ENCODE data around the gene FOXP1.
A peak's percentile ranks its signal among the peaks of the same experiment; 100 is the strongest.

FOXP1 gene

GRCh38 chr3:71397046-71397445 lies 186.5 kb downstream of the FOXP1 start:
- DNase-seq (ENCODE audit: low spot score) = peak; percentile 43

GRCh38 chr3:71395927-71396695 lies 187.4 kb downstream of the FOXP1 start:
- no peak for DNase-seq (ENCODE audit: low spot score)

- DNase-seq (ENCODE audit: low spot score) = no peak
Measured at GRCh38 chr3:71395470-71395869, 188.1 kb downstream of the FOXP1 start.

DNA sequence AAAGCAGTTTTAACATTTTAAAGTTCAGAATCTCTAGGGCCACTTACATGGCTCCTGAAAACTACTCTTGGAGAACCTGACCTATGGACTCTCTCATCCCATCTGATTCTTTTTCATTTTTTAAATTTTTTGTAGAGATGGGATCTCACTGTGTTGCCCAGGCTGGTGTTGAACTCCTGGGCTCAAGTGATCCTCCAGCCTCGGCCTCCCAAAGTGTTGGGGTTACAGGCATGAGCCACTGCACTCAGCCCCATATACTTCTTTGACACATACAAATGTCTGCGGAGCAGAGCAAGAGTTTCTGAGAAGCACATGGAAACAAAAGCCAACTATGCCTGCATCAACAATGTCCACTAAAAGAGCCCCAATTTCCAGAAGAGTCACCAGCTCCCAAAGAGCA lies 189.8 kb downstream of the FOXP1 start:
- no peak for DNase-seq (ENCODE audit: low spot score)

DNA sequence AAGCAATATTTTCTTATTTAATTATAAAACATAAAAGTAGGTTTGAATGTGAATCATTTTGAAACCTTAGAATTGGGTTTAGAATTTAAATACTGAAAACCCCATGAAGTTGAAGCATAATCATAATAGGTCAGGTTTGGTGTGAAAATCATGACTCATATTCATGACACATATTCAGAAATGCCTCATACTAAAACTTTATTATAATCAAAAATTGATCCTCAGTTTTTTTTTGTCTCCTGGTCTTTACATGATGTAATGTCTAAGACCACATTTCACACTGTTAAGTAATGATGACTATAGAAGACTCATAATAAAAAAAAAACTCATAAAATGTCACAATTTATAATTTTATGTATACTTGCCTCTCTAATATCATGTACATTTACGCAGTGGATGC lies 190.4 kb downstream of the FOXP1 start:
- DNase-seq (ENCODE audit: low spot score) = peak; percentile 42

GRCh38 chr3:71392251-71392650 lies 191.3 kb downstream of the FOXP1 start:
- no peak for DNase-seq (ENCODE audit: low spot score)

- no peak for DNase-seq (ENCODE audit: low spot score)
Measured at GRCh38 chr3:71391361-71391760, 192.2 kb downstream of the FOXP1 start.

GRCh38 chr3:71389911-71390573 lies 193.5 kb downstream of the FOXP1 start:
- no peak for DNase-seq (ENCODE audit: low spot score)

GRCh38 chr3:71389191-71389590 lies 194.3 kb downstream of the FOXP1 start:
- DNase-seq (ENCODE audit: low spot score) = no peak

- no peak for DNase-seq (ENCODE audit: low spot score)
Measured at GRCh38 chr3:71388535-71389120, 194.9 kb downstream of the FOXP1 start.

DNA sequence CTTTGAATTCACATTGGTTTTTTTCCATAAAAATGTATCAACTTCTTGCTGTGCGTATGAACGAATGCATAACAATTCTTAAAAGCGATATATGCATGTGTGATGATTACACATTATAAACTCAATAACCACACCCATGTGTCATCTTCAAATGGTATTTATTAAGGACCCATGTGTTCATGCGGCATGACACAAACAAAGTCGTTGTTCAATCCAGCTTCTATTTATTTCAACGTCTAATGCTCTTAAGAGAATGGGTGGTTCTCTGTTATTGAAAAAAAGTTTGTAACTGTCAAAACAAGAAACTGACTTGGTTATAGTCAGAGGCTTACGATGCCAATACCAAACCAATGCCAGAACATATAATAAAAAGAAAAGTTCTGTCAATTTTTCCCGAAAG lies 195.9 kb downstream of the FOXP1 start:
- DNase-seq (ENCODE audit: low spot score) = no peak

GRCh38 chr3:71384837-71385716 lies 198.5 kb downstream of the FOXP1 start:
- DNase-seq (ENCODE audit: low spot score) = no peak

GRCh38 chr3:71384388-71384787 lies 199.1 kb downstream of the FOXP1 start:
- DNase-seq (ENCODE audit: low spot score) = no peak

DNA sequence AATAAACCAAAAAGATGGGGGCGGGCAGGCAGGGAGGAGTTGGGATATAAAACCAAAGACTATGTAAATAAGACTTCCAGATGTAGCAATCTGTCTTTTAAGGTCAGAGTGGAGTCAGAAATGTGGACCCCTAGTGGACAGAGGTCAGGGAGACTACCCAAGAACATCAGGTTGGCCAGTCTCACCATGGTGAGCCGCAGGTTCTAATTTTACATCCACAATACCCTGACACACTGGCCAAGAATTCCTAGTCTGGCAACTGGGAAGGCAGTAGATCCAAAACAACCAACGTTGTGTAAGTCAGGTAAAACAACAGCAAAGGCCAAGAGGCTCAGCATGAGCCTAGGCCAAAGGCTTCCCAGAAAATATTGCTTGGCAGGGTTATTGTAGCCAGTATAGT lies 203.4 kb downstream of the FOXP1 start:
- DNase-seq (ENCODE audit: low spot score) = no peak

- no peak for DNase-seq (ENCODE audit: low spot score)
Measured at GRCh38 chr3:71378509-71378908, 205.0 kb downstream of the FOXP1 start.

DNA sequence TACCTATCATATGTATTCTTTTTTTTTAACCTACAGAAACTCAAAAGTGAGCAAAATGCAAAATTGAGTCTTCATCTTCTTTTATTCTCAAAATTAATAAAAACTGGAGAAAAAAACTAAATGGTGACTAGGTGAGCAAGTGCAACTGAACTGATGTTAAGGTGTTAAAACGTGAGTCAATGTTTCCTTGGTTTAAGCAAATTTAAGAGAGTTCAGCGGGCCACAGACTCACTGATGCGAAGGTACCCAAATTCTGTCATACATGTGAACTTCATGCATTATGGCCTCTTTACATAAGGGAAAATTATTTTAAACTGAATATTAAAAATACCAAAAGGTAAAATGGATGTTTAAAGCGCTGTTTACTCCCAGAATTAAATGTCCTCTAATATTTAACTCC lies 206.6 kb downstream of the FOXP1 start:
- no peak for DNase-seq (ENCODE audit: low spot score)

DNA sequence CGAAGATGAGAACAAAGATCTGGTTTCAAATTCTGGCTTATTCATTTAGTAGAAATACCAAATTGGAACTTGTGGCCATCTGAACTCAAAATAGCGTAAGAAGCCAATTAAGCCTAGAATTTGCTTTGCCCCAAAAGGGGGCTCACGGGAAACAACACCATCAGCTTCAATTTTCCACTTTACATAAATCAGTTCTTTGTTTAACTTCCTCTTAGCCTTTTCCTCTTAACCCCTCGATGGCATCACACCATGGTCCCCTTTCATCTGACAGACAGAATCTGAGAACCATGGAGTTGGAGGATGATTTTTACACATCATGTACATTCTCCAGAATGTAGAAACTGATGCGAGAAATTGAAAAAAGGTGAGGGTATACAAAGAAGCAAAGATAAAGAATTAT lies 207.0 kb downstream of the FOXP1 start:
- no peak for DNase-seq (ENCODE audit: low spot score)

DNA sequence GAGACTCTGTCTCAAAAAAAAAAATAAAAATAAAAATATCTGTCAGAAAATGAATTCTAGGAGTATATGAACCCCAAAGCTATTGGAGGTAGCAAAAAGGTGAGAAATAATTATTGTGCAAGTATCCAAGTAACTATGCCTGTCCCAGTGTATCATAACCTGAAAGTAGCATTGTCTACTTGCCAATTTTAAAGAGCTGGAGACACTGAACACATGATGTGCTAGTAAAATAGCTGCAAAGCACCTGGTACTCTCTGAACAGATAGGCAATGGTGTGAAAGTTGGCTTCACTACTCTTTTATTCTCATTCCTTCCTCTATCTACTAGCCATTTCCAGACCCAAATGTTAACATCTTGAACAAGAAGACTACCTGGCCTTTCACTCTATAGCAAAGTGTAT lies 208.9 kb downstream of the FOXP1 start:
- DNase-seq (ENCODE audit: low spot score) = no peak

DNA sequence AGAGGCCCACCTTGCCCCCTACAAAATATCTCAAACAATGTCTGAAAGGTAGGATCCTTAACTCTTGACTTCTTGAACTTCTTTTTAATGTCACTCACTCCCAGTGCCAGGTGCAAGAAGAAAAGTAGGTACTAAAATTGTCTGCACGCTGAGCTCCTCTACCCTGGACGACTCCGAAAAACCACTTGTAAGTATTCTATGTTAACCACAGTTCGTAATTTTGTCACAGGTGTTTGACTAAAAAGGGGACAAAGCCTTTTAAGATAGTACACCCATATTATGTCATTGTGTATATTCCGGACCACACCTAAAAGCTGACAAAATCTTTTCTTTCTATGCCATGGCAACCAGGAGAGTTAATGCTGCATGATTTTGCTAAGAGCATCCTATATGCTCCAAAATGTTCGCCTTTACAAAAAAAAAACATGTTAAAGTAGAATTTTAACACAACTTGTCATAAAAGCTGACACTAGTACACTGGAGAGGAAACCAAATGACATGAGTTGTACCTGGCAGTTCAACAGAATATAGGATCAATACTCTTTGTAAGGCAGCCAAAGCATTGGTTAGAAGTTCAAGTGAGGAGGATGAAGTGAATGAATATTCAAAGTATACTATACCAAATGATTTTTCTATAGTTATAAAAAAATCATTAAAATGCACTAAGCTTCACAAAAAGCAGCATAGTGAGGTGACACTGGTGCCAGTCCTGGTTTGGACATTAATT lies 210.5 kb downstream of the FOXP1 start:
- no peak for DNase-seq (ENCODE audit: low spot score)

- DNase-seq (ENCODE audit: low spot score) = no peak
Measured at GRCh38 chr3:71372241-71372768, 211.2 kb downstream of the FOXP1 start.

DNA sequence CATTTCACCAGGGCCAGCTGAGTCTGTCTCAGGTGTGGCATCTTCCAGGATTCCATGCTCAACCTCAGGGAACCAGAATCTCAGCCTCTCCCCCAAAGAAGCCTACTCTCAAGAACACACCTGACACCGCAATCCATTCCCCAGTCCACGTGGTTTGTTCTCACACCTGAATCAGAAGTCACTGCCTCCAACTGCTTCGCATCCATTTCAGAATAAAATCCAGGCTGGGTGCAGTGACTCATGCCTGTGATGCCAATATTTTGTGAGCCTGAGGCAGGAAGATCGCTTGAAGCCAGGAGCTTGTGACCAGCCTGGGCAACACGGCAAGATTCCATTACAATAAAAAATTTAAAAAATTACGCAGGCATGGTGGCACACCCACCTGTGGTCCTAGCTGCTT lies 212.2 kb downstream of the FOXP1 start:
- no peak for DNase-seq (ENCODE audit: low spot score)

GRCh38 chr3:71370467-71370866 lies 213.1 kb downstream of the FOXP1 start:
- DNase-seq (ENCODE audit: low spot score) = no peak

Measured in RKO (cell line).